ENCODE measurements around the gene MGAT4D. TPM values are rescaled to one million over a fixed set of nuclear protein-coding genes. Genes with fewer than 3 reads are reported as not detected.

MGAT4D gene
- total RNA-seq, 4 donors from 2014 or later: not detected

DNA sequence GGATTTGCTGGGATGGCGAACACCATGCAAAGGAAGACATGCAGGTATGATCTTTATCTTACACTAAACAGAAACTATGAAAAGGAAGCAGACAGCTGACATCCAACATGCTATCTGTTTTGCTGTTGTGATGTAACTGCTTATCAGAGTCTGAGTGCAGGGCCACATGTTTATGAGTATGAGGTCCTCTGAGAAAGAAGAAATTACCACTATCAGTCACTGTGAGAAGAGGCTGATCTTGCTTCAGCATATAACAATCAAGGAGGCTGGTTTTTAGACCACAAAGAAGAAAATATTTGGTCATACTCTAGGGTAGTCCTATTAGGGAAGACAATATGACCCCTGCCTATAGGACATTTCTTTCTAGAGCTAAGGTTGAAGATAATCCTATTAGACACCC, 89.1 kb downstream of the MGAT4D start:
- H3K4me1 ChIP-seq: no peaks in the 10 kb centered on the region
- H3K4me3 ChIP-seq: no peak overlapping the region
- no peak for TF ChIP-seq POLR2A (IDR thresholded peaks at IDR 0.05)
- TF ChIP-seq, protein P1, sequence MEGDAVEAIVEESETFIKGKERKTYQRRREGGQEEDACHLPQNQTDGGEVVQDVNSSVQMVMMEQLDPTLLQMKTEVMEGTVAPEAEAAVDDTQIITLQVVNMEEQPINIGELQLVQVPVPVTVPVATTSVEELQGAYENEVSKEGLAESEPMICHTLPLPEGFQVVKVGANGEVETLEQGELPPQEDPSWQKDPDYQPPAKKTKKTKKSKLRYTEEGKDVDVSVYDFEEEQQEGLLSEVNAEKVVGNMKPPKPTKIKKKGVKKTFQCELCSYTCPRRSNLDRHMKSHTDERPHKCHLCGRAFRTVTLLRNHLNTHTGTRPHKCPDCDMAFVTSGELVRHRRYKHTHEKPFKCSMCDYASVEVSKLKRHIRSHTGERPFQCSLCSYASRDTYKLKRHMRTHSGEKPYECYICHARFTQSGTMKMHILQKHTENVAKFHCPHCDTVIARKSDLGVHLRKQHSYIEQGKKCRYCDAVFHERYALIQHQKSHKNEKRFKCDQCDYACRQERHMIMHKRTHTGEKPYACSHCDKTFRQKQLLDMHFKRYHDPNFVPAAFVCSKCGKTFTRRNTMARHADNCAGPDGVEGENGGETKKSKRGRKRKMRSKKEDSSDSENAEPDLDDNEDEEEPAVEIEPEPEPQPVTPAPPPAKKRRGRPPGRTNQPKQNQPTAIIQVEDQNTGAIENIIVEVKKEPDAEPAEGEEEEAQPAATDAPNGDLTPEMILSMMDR (IDR thresholded peaks at IDR 0.05): no peak
- no peak overlapping the region for H3K27ac ChIP-seq
- no peak for DNase-seq
- H3K36me3 ChIP-seq: no peaks in the 10 kb centered on the region
- H3K9me3 ChIP-seq: no peaks in the 10 kb centered on the region
- no peaks in the 10 kb centered on the region for H3K27me3 ChIP-seq

- H3K4me1 ChIP-seq: no peaks in the 10 kb centered on the region
- H3K27me3 ChIP-seq: no peaks in the 10 kb centered on the region
- no peak overlapping the region for H3K4me3 ChIP-seq
- H3K9me3 ChIP-seq: no peaks in the 10 kb centered on the region
- no peak for DNase-seq
- TF ChIP-seq, protein P1 (IDR thresholded peaks at IDR 0.05): no peak
- no peak for TF ChIP-seq POLR2A (IDR thresholded peaks at IDR 0.05)
- H3K27ac ChIP-seq: no peak overlapping the region
- H3K36me3 ChIP-seq: no peaks in the 10 kb centered on the region
Observed at GRCh38 chr4:140406292-140406691, 91.8 kb downstream of the MGAT4D start.

- DNase-seq: no peak
- H3K27me3 ChIP-seq: no peaks in the 10 kb centered on the region
- TF ChIP-seq POLR2A (IDR thresholded peaks at IDR 0.05): no peak
- TF ChIP-seq, protein P1 (IDR thresholded peaks at IDR 0.05): no peak
- no peaks in the 10 kb centered on the region for H3K9me3 ChIP-seq
- H3K4me1 ChIP-seq: no peaks in the 10 kb centered on the region
- no peak overlapping the region for H3K27ac ChIP-seq
- no peaks in the 10 kb centered on the region for H3K36me3 ChIP-seq
- H3K4me3 ChIP-seq: no peak overlapping the region
Observed at GRCh38 chr4:140400111-140400510, 98.0 kb downstream of the MGAT4D start.

- Histone ChIP-seq H3K36me3 (no peaks in the 10 kb centered on the region), H3K27me3 (no peaks in the 10 kb centered on the region), H3K4me3 (no peak overlapping the region), H3K4me1 (no peaks in the 10 kb centered on the region), H3K27ac (no peak overlapping the region), H3K9me3 (no peaks in the 10 kb centered on the region)
- DNase-seq: no peak
- TF ChIP-seq, protein P1 (IDR thresholded peaks at IDR 0.05): no peak
- no peak for TF ChIP-seq POLR2A (IDR thresholded peaks at IDR 0.05)
Observed at GRCh38 chr4:140395668-140396067, 102.4 kb downstream of the MGAT4D start.

Other genes starting within 250 kb of the MGAT4D start
- gene SCOC, start 124.6 kb downstream of the MGAT4D start, total RNA-seq: 10 to 100 TPM; 15.3 to 49.5 (median 35.3) TPM
- gene CLGN, start 70.6 kb downstream of the MGAT4D start, total RNA-seq: under 1 TPM in 1 of 4 donors, not detected in 3; 0.40 TPM
- 10 to 100 TPM; 24.8 to 56.7 (median 31.8) TPM for gene ELMOD2, start 25.9 kb upstream of the MGAT4D start, total RNA-seq
- gene UCP1, start 70.7 kb upstream of the MGAT4D start, total RNA-seq: not detected